Upper lobe of right lung (tissue), 1 donor: ENCODE data around the gene MTHFD1L. TPM values are rescaled to one million over a fixed set of nuclear protein-coding genes. Genes with fewer than 3 reads are reported as not detected.

Experiments used
- ATAC-seq: fragments of 200-7000 bp; cut with Tn5 transposase; one replicate; pipeline ENCODE4 v1.9.1; 2020; ENCODE audit warnings: mild to moderate bottlenecking, moderate library complexity
- DNase-seq: peaks from one replicate; pipeline ENCODE4 v3.0.0-alpha.2; 2020
- H3K27ac ChIP-seq: fragments of 200-600 bp; one replicate; pipeline ENCODE4 v1.8.0; 2022
- H3K27me3 ChIP-seq: fragments of 200-600 bp; one replicate; pipeline ENCODE4 v1.8.0; 2022; ENCODE audit warnings: mild to moderate bottlenecking
- H3K36me3 ChIP-seq: fragments of 200-600 bp; one replicate; pipeline ENCODE4 v1.8.0; 2022
- H3K4me1 ChIP-seq: fragments of 200-600 bp; one replicate; pipeline ENCODE4 v1.8.0; 2022
- H3K4me3 ChIP-seq: fragments of 200-600 bp; one replicate; pipeline ENCODE4 v1.8.0; 2022; ENCODE audit warnings: mild to moderate bottlenecking
- H3K9me3 ChIP-seq: fragments of 200-600 bp; one replicate; pipeline ENCODE4 v1.8.0; 2022
- intact Hi-C: fragments of 100-400 bp; cut with DNase I; formaldehyde crosslinking; loops from one replicate; pipeline ENCODE4 v1.11.0; 2022
- total RNA-seq: library from RNA; stranded (reverse); fragmentation: NEBNext Ultra II Directional; extraction: Animal tissue kit (Norgen Biotek cat#: 25700); gene quantifications from one replicate; pipeline ENCODE4 v1.2.1, GENCODE V29; 2021
- TF ChIP-seq, protein P1 (sequence below): fragments of 200-600 bp; IDR thresholded peaks from one replicate; pipeline ENCODE4 v1.8.0; 2022; ENCODE audit warnings: antibody characterized with exemption
- donor health status: DM: no; HTN: yes; CAD: no; lungs with severe emphysema.

The MTHFD1L gene
- total RNA-seq, 1 donor from 2014 or later, result 27.9 TPM

DNA sequence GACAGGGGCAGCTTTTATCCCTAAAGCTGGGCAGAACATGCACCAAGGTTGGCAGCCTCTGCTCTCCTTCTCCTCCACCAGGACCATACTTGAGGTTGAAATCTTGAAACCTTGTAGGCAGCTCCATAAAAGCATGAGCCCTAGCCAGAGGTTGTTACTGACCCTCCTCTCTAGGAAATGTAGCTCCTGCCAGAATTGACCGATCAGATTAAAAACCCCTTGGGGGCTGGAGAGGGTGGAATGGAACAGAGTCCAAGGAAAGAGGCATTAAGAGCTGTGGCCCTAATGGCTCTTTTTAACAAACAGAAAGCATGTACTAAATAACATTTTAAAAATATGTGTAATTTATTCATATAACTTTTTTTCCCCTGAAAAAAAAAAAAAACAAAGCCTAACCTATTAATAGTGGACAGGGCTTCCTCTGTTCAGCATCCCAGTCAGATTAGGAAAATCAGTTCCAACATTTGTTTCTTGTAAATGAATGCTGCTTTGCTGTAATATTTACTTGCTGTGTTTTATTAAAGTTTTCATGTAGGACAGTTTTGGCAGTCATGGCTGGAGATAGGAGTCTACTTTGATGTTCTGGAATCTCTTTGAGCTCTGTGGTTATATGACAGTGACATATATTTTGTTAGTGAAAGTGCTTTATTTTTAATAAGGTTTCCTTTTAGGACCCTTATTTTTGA, 41.3 kb downstream of the MTHFD1L start:
- no peak for ATAC-seq
- Histone ChIP-seq H3K27me3 (no peaks in the 10 kb centered on the region), H3K4me3 (no peak overlapping the region), H3K36me3 (no peaks in the 10 kb centered on the region), H3K27ac (no peak overlapping the region), H3K4me1 (peaks cover 4% of the 10 kb centered on the region), H3K9me3 (no peaks in the 10 kb centered on the region)
- TF ChIP-seq, protein P1, sequence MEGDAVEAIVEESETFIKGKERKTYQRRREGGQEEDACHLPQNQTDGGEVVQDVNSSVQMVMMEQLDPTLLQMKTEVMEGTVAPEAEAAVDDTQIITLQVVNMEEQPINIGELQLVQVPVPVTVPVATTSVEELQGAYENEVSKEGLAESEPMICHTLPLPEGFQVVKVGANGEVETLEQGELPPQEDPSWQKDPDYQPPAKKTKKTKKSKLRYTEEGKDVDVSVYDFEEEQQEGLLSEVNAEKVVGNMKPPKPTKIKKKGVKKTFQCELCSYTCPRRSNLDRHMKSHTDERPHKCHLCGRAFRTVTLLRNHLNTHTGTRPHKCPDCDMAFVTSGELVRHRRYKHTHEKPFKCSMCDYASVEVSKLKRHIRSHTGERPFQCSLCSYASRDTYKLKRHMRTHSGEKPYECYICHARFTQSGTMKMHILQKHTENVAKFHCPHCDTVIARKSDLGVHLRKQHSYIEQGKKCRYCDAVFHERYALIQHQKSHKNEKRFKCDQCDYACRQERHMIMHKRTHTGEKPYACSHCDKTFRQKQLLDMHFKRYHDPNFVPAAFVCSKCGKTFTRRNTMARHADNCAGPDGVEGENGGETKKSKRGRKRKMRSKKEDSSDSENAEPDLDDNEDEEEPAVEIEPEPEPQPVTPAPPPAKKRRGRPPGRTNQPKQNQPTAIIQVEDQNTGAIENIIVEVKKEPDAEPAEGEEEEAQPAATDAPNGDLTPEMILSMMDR, result no peak
- DNase-seq, result no peak
- intact Hi-C loops, result no loop called here

DNA sequence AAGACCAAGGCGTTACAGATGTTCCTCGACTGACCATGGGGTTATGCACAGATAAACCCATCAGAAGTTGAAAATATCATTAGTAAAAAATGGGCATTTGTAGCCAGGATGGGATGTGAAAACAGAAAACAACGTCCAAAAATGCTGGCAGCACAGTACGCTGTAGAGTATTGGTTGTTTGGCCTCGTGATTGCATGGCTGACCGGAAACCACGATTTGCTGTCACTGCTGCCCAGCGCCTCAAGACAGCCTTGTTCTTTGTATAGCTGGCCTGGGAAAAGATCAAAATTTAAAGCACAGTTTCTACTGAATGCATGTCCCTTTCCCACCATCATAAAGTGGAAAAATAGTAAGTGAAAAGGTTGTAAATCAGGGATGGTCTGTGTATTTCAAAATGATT, 41.9 kb downstream of the MTHFD1L start:
- Histone ChIP-seq H3K27me3 (no peaks in the 10 kb centered on the region), H3K4me3 (no peak overlapping the region), H3K27ac (no peak overlapping the region), H3K4me1 (peaks cover 2% of the 10 kb centered on the region), H3K9me3 (no peaks in the 10 kb centered on the region), H3K36me3 (peaks cover 4% of the 10 kb centered on the region)
- intact Hi-C loops, result no loop called here
- TF ChIP-seq, protein P1, result no peak
- DNase-seq, result no peak
- no peak for ATAC-seq

DNA sequence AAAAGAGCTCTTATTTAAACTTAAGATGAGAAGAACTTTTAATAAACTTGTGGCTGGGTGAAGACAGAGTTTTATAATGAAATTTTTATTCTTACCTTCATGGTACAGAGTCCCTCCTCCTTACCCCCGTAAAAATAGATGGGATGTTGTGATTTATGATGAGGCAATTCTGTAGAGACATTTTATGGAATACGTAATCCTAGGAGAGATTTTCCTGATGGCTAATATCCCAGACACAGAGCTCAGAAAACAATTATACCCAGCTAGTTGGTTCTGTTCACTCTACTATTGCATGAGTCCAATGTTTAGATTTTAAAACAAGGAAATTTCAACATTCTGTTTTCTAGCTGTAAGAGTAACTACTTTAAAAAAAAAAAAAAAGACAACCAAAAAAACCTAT, 43.4 kb downstream of the MTHFD1L start:
- Histone ChIP-seq H3K4me1 (no peaks in the 10 kb centered on the region), H3K4me3 (no peak overlapping the region), H3K27me3 (no peaks in the 10 kb centered on the region), H3K9me3 (no peaks in the 10 kb centered on the region), H3K27ac (no peak overlapping the region), H3K36me3 (peaks cover 4% of the 10 kb centered on the region)
- no peak for ATAC-seq
- no peak for DNase-seq
- TF ChIP-seq, protein P1, result no peak
- intact Hi-C loops, result no loop called here

DNA sequence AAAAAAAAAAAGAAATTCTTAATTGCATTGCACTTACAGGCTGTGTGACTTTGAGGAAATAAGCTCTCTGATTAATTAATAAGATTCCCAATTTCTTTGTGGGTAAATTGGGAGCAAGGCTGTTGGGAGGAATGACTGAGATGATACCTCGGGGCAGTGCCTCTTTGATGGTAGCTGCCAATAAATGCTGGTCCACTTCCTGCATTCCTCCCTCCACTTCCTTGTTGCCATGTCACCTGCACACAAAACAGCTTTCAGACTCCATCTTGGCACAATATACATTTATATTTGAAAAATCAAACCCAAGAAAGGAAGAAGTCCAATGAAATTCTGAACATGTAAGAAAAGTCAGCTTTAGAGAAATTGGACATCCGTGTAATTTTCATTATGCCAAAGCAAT, 45.1 kb downstream of the MTHFD1L start:
- Histone ChIP-seq H3K27me3 (no peaks in the 10 kb centered on the region), H3K36me3 (peaks cover 4% of the 10 kb centered on the region), H3K9me3 (no peaks in the 10 kb centered on the region), H3K4me1 (no peaks in the 10 kb centered on the region), H3K27ac (no peak overlapping the region), H3K4me3 (no peak overlapping the region)
- no peak for DNase-seq
- TF ChIP-seq, protein P1, result no peak
- no peak for ATAC-seq
- intact Hi-C loops, result no loop called here

DNA sequence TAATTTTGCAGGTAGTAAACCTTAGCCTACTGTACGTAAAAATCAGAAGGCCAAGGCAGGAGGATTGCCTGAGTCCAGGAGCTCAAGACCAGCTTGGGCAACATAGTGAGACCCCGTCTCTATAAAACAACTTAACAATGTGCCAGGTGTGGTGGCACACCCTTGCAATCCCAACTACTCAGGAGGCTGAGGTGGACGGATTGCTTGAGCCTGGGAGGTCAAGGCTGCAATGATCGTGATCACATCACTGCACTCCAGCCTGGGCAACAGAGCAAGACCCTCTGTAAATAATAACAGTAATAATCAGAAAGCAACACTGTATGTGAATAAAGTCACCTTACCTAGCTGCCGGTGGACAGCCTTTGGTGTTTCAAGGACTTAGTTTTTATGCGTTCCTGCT, 48.9 kb downstream of the MTHFD1L start:
- TF ChIP-seq, protein P1, result no peak
- ATAC-seq, result no peak
- Histone ChIP-seq H3K4me1 (no peaks in the 10 kb centered on the region), H3K36me3 (peaks cover 10% of the 10 kb centered on the region), H3K9me3 (no peaks in the 10 kb centered on the region), H3K4me3 (no peak overlapping the region), H3K27me3 (no peaks in the 10 kb centered on the region), H3K27ac (no peak overlapping the region)
- intact Hi-C loops, result no loop called here
- no peak for DNase-seq
